HepG2 (cell line): ENCODE data around the gene RCBTB2. TPM values are rescaled to one million over a fixed set of nuclear protein-coding genes. Genes with fewer than 3 reads are reported as not detected.

Source experiments
- ATAC-seq: fragments of 200-7000 bp; cut with Tn5 transposase; 3 replicates; pipeline ENCODE4 v1.9.1; 2020; ENCODE audit warnings: mild to moderate bottlenecking, moderate library complexity
- BruUV-seq: library from RNA; stranded (reverse); fragments of 400-500 nt; replicated peaks from 2 replicates; lab custom pipeline; 2021; lab: Mats Ljungman, UMichigan
- CTCF ChIA-PET: fragments of 300-600 bp; formaldehyde crosslinking; extraction: SDS; loops from one replicate; lab custom pipeline; 2021; ENCODE audit warnings: low total read pairs, inconsistent platforms, low intra/inter-chr PET ratio; lab: Yijun Ruan, JAX
- POLR2A ChIA-PET: fragments of 350-600 bp; sonication (Branson Sonifier 250); formaldehyde crosslinking; loops from one replicate; lab custom pipeline; 2020; ENCODE audit warnings: antibody characterized with exemption, inconsistent platforms; lab: Yijun Ruan, JAX
- DNase-seq: peaks from one replicate; pipeline ENCODE4 v3.0.0-alpha.2; 2015; ENCODE audit warnings: low spot score
- FAIRE-seq: peaks from 3 replicates; lab custom pipeline; 2011; peaks lifted over from hg19 to GRCh38; lab: Jason Lieb, UNC
- H2AFZ ChIP-seq: one replicate; pipeline ENCODE4 v1.6.1; 2011; ENCODE audit warnings: low read length, inconsistent platforms
- H3K27ac ChIP-seq: fragments of 300-600 bp; 3 replicates; pipeline ENCODE4 v1.8.0; 2011; ENCODE audit warnings: mixed run types, mild to moderate bottlenecking, mixed read lengths, low read length, inconsistent platforms; ENCODE audit not compliant: insufficient read depth; ENCODE audit errors: extremely low read length
- H3K27me3 ChIP-seq, 2 experiments: fragments of 200-600 bp in 1 of 2; 2 replicates in 1 of 2; 3 replicates in 1 of 2; pipeline versions ENCODE4 v1.6.0 to v1.8.0; 2011; ENCODE audit warnings: low read length in 2 of 2, mild to moderate bottlenecking in 2 of 2, moderate library complexity in 2 of 2, inconsistent platforms in 1 of 2; ENCODE audit not compliant: insufficient read depth in 2 of 2, control insufficient read depth in 1 of 2
- H3K36me3 ChIP-seq, 2 experiments: fragments of 200-600 bp in 1 of 2; replicated peaks in 1 of 2; 2 replicates in 1 of 2; 3 replicates in 1 of 2; pipeline versions ENCODE4 v1.5.1 to v1.8.0; 2011; ENCODE audit warnings: low read length in 2 of 2, inconsistent platforms in 1 of 2; ENCODE audit not compliant: insufficient read depth in 2 of 2, control insufficient read depth in 1 of 2
- H3K4me1 ChIP-seq: 2 replicates; pipeline ENCODE4 v1.5.1; 2012; ENCODE audit warnings: low read length, inconsistent platforms; ENCODE audit not compliant: insufficient read depth
- H3K4me2 ChIP-seq: 2 replicates; pipeline ENCODE4 v1.6.0; 2011; ENCODE audit warnings: low read depth, low read length, inconsistent platforms
- H3K4me3 ChIP-seq, 3 experiments: fragments of 200-600 bp in 1 of 3; sonication (generic), shearing (Covaris generic) in 1 of 3; replicated peaks in 1 of 3; 2 replicates each; pipeline ENCODE4 v1.5.1; 2011 to 2016; ENCODE audit warnings: low read length in 3 of 3, inconsistent platforms in 2 of 3, low read depth in 2 of 3, mild to moderate bottlenecking in 2 of 3, control low read depth in 1 of 3, mixed read lengths in 1 of 3; ENCODE audit not compliant: insufficient read depth in 1 of 3
- H3K79me2 ChIP-seq: one replicate; pipeline ENCODE4 v1.6.1; 2011; ENCODE audit warnings: low read length, inconsistent platforms; ENCODE audit not compliant: insufficient read depth
- H3K9ac ChIP-seq: 2 replicates; pipeline ENCODE4 v1.6.0; 2011; ENCODE audit warnings: mild to moderate bottlenecking, low read depth, low read length, inconsistent platforms; ENCODE audit not compliant: insufficient read depth
- H3K9me3 ChIP-seq: 2 replicates; pipeline ENCODE4 v1.5.1; 2012; ENCODE audit warnings: mild to moderate bottlenecking, low read length
- H4K20me1 ChIP-seq: 2 replicates; pipeline ENCODE4 v1.6.0; 2011; ENCODE audit warnings: inconsistent platforms, mild to moderate bottlenecking, low read length, moderate library complexity; ENCODE audit not compliant: insufficient read depth
- ARNT ChIP-seq: fragments of 450-650 bp; IDR thresholded peaks from 2 replicates; pipeline ENCODE4 v1.6.1; 2017
- ARNTL ChIP-seq: sonication (generic); formaldehyde crosslinking; IDR thresholded peaks from 2 replicates; pipeline ENCODE4 v1.4.0; 2020; ENCODE audit warnings: mild to moderate bottlenecking, missing genetic modification reagents
- CBFB ChIP-seq: sonication (generic); formaldehyde crosslinking; IDR thresholded peaks from 2 replicates; pipeline ENCODE4 v1.4.0; 2020; ENCODE audit warnings: missing genetic modification reagents
- CTCF ChIP-seq: sonication (generic); formaldehyde crosslinking; IDR thresholded peaks from 2 replicates; pipeline ENCODE4 v1.5.0; 2020; ENCODE audit warnings: mild to moderate bottlenecking, missing genetic modification reagents, moderate library complexity
- E2F1 ChIP-seq: sonication (generic); formaldehyde crosslinking; IDR thresholded peaks from 2 replicates; pipeline ENCODE4 v1.5.0; 2020; ENCODE audit warnings: missing genetic modification reagents
- EED ChIP-seq: sonication (generic); formaldehyde crosslinking; IDR thresholded peaks from 2 replicates; pipeline ENCODE4 v1.5.0; 2020; ENCODE audit warnings: mild to moderate bottlenecking, missing genetic modification reagents
- GRHL1 ChIP-seq: sonication (generic); formaldehyde crosslinking; conservative IDR thresholded peaks from 2 replicates; pipeline ENCODE4 v1.8.0; 2022; ENCODE audit warnings: missing genetic modification reagents
- HNRNPLL ChIP-seq: fragments of 200-400 bp; formaldehyde crosslinking; IDR thresholded peaks from 2 replicates; pipeline ENCODE4 v1.6.1; 2017; ENCODE audit warnings: mild to moderate bottlenecking, low read depth, low read length; ENCODE audit not compliant: poor library complexity, severe bottlenecking
- JDP2 ChIP-seq: sonication (generic); formaldehyde crosslinking; IDR thresholded peaks from 2 replicates; pipeline ENCODE4 v1.8.1; 2022; ENCODE audit warnings: missing genetic modification reagents, borderline replicate concordance
- NFRKB ChIP-seq: fragments of 450-650 bp; IDR thresholded peaks from 2 replicates; pipeline ENCODE4 v1.6.1; 2017
- PRDM15 ChIP-seq: sonication (generic); formaldehyde crosslinking; IDR thresholded peaks from 2 replicates; pipeline ENCODE4 v1.4.0; 2020; ENCODE audit warnings: missing genetic modification reagents
- RFXAP ChIP-seq: sonication (generic); formaldehyde crosslinking; IDR thresholded peaks from 2 replicates; pipeline ENCODE4 v1.4.0; 2020; ENCODE audit warnings: missing genetic modification reagents, borderline replicate concordance
- SMC3 ChIP-seq: IDR thresholded peaks from 2 replicates; pipeline ENCODE4 v1.6.1; 2011; ENCODE audit warnings: low read length, improper control_type of control experiment
- STAG1 ChIP-seq: sonication (generic); formaldehyde crosslinking; IDR thresholded peaks from 2 replicates; pipeline ENCODE4 v1.4.0; 2020; ENCODE audit warnings: missing genetic modification reagents
- ZBTB7B ChIP-seq: sonication (generic); formaldehyde crosslinking; IDR thresholded peaks from 2 replicates; pipeline ENCODE4 v1.4.0; 2020; ENCODE audit warnings: missing genetic modification reagents
- ZKSCAN5 ChIP-seq: sonication (generic); formaldehyde crosslinking; IDR thresholded peaks from 2 replicates; pipeline ENCODE4 v1.5.1; 2020; ENCODE audit warnings: mild to moderate bottlenecking, missing genetic modification reagents
- ZNF512 ChIP-seq: sonication (generic); formaldehyde crosslinking; IDR thresholded peaks from 2 replicates; pipeline ENCODE4 v1.4.0; 2020; ENCODE audit warnings: mild to moderate bottlenecking, missing genetic modification reagents
- WGBS: methylation state at CpG from one replicate; pipeline ENCODE4 v1.1.6; 2017; ENCODE audit warnings: low lambda C conversion rate; 5-methylcytosine and 5-hydroxymethylcytosine counted together
- in situ Hi-C: cut with HindIII; loops from 2 replicates; pipeline ENCODE4 v1.10.0; 2017; ENCODE audit warnings: low pct_unique_long_range_greater_than_20kb; ENCODE audit not compliant: extremely low pct_ligation_motif_present
- intact Hi-C: fragments of 100-400 bp; cut with micrococcal nuclease; formaldehyde crosslinking; loops from one replicate; pipeline ENCODE4 v1.10.0; 2022; ENCODE audit not compliant: unreplicated experiment
- polyA plus RNA-seq, 8 experiments: library from polyadenylated mRNA; depleted of rRNA in 3 of 8; stranded (reverse) in 7 of 8; unstranded in 1 of 8; fragments of >200 nt; fragmentation: Illumina TruSeq in 4 of 8; extraction: Trizol in 4 of 8; gene quantifications; 2 replicates each; pipeline versions ENCODE4 v1.2.1 to v1.2.3, GENCODE V29; 2011 to 2016; ENCODE audit warnings: low read depth in 4 of 8, missing spikeins in 1 of 8, mixed read lengths in 1 of 8; ENCODE audit not compliant: insufficient read depth in 1 of 8
- total RNA-seq, 5 experiments: library from RNA; depleted of rRNA; stranded (reverse); fragments of >200 nt; fragmentation: Illumina TruSeq; extraction: Trizol; gene quantifications; 2 replicates each; pipeline ENCODE4 v1.2.3, GENCODE V29; 2016; ENCODE audit warnings: low read depth in 1 of 5

RCBTB2 gene
- total and polyA plus RNA-seq, 2 of the 13 experiments (the other 11 are each of a cell fraction or from before 2014, with no cell fraction given), result 1.9 to 2.7 TPM

GRCh38 chr13:48504606-48505005 is 28.3 kb downstream of the RCBTB2 start:
- ChIA-PET POLR2A (no interaction called here), CTCF (no interaction called here)
- 0 out of 2 replicates have a peak, but pooled peaks cover 7% of the 10 kb centered on the region for H3K4me1 ChIP-seq
- no peak overlapping the region for H3K27ac ChIP-seq
- BruUV-seq, result no TSS peak
- in situ Hi-C loops (no loop called here), intact Hi-C loops (no loop called here)
- FAIRE-seq (no peak), DNase-seq (no peak), ATAC-seq (peak; percentile 44; the same call in 1 of the 3 replicates)
- no peak overlapping the region for H3K4me2 ChIP-seq
- no peak overlapping the region for H2AFZ ChIP-seq
- H3K79me2 ChIP-seq, result no peaks in the 10 kb centered on the region
- H3K9ac ChIP-seq, result no peak overlapping the region
- H3K36me3 ChIP-seq, result no peaks in the 10 kb centered on the region
- 84% methylated on average over 8 of the region's 8 CpGs for WGBS
- H4K20me1 ChIP-seq, result no peaks in the 10 kb centered on the region
- no peaks in the 10 kb centered on the region; a peak in 1 of 5 replicates for H3K27me3 ChIP-seq
- H3K4me3 ChIP-seq, result no peak overlapping the region
- H3K9me3 ChIP-seq, result no peaks in the 10 kb centered on the region
- peak; percentile 36 for TF ChIP-seq CTCF (CRISPR knock-in tag)
- TF ChIP-seq ARNT, result no peak
- TF ChIP-seq CBFB (CRISPR knock-in tag), result no peak
- TF ChIP-seq RFXAP (CRISPR knock-in tag), result no peak
- no peak for TF ChIP-seq EED (CRISPR knock-in tag)
- TF ChIP-seq ARNTL (CRISPR knock-in tag), result no peak
- TF ChIP-seq HNRNPLL, result no peak
- TF ChIP-seq JDP2 (CRISPR knock-in tag), result no peak
- TF ChIP-seq ZBTB7B (CRISPR knock-in tag), result no peak
- peak; percentile 33 for TF ChIP-seq STAG1 (CRISPR knock-in tag)
- no peak for TF ChIP-seq ZKSCAN5 (CRISPR knock-in tag)
- no peak for TF ChIP-seq ZNF512
- no peak for TF ChIP-seq GRHL1 (CRISPR knock-in tag)
- no peak for TF ChIP-seq SMC3
- no peak for TF ChIP-seq PRDM15 (CRISPR knock-in tag)
- TF ChIP-seq NFRKB, result no peak
- TF ChIP-seq E2F1 (CRISPR knock-in tag), result no peak
